HL-60 (cell line): ENCODE results near the gene LEF1.

ENCODE experiments used
- CTCF ChIP-seq: IDR thresholded peaks from one replicate; pipeline ENCODE4 v1.5.1; 2011; ENCODE audit warnings: low read length, control low read depth, inconsistent platforms; ENCODE audit not compliant: insufficient read depth
- GABPA ChIP-seq: IDR thresholded peaks from 2 replicates; pipeline ENCODE4 v1.6.1; 2012; ENCODE audit warnings: low read depth
- POLR2AphosphoS5 ChIP-seq: IDR thresholded peaks from 2 replicates; pipeline ENCODE4 v1.6.1; 2012; ENCODE audit warnings: low read depth
- REST ChIP-seq: IDR thresholded peaks from 2 replicates; pipeline ENCODE4 v1.6.1; 2012; ENCODE audit warnings: low read depth; ENCODE audit not compliant: insufficient replicate concordance
- SPI1 ChIP-seq: IDR thresholded peaks from 2 replicates; pipeline ENCODE4 v1.6.1; 2012; ENCODE audit warnings: low read depth, mild to moderate bottlenecking, borderline replicate concordance

- TF ChIP-seq CTCF (no peak), POLR2AphosphoS5 (no peak), REST (no peak), SPI1 (no peak), GABPA (no peak)
These were observed 139.0 kb downstream of the LEF1 start for GRCh38 chr4:108029731-108030130.
